Calu3 (cell line): ENCODE data around the gene GSDMA. TPM values are rescaled to one million over a fixed set of nuclear protein-coding genes. Genes with fewer than 3 reads are reported as not detected.

Experiments used
- BruUV-seq: library from RNA; stranded (reverse); fragments of 400-500 nt; replicated peaks from 2 replicates; lab custom pipeline; 2021; lab: Mats Ljungman, UMichigan
- CTCF ChIA-PET: fragments of 300-600 bp; sonication (Branson Sonifier 250); formaldehyde crosslinking; loops from one replicate; lab custom pipeline; 2022; ENCODE audit warnings: antibody characterized with exemption; lab: Charles Lee
- DNase-seq: peaks from one replicate; pipeline ENCODE4 v3.0.0; 2022
- H3K27ac Mint-ChIP-seq: one replicate; pipeline ENCODE4 v1.8.0; 2022; ENCODE audit warnings: mixed read lengths; ENCODE audit not compliant: unreplicated experiment
- H3K27me3 Mint-ChIP-seq: one replicate; pipeline ENCODE4 v1.8.0; 2022; ENCODE audit warnings: mixed read lengths; ENCODE audit not compliant: unreplicated experiment
- H3K36me3 Mint-ChIP-seq: one replicate; pipeline ENCODE4 v1.8.0; 2022; ENCODE audit warnings: mild to moderate bottlenecking, moderate library complexity, mixed read lengths; ENCODE audit not compliant: insufficient read depth, unreplicated experiment
- H3K4me1 Mint-ChIP-seq: one replicate; pipeline ENCODE4 v1.8.0; 2022; ENCODE audit warnings: mild to moderate bottlenecking, low read depth, mixed read lengths; ENCODE audit not compliant: unreplicated experiment
- H3K4me3 Mint-ChIP-seq: one replicate; pipeline ENCODE4 v1.8.0; 2022; ENCODE audit warnings: mild to moderate bottlenecking, low read depth, moderate library complexity, mixed read lengths; ENCODE audit not compliant: unreplicated experiment
- H3K9me3 Mint-ChIP-seq: one replicate; pipeline ENCODE4 v1.8.0; 2022; ENCODE audit warnings: low read depth, mixed read lengths; ENCODE audit not compliant: unreplicated experiment
- CTCF ChIP-seq: fragments of 200-600 bp; IDR thresholded peaks from one replicate; pipeline ENCODE4 v1.8.0; 2022; ENCODE audit warnings: antibody characterized with exemption; ENCODE audit not compliant: unreplicated experiment
- intact Hi-C: fragments of 100-400 bp; cut with micrococcal nuclease; formaldehyde crosslinking; loops from one replicate; pipeline ENCODE4 v1.10.0; 2022; ENCODE audit not compliant: unreplicated experiment
- total RNA-seq: library from RNA; stranded (reverse); gene quantifications from 2 replicates; pipeline ENCODE4 v1.2.3, GENCODE V29; 2022

Gene GSDMA
- total RNA-seq, 1 experiment from 2014 or later: 0.33 TPM

GRCh38 chr17:39938140-39938869 is 24.5 kb upstream of the GSDMA start:
- no peaks in the 10 kb centered on the region for H3K9me3 Mint-ChIP-seq
- intact Hi-C loops: no loop called here
- BruUV-seq: no TSS peak
- CTCF ChIA-PET: interaction anchor here (0.5 to 109.6 kb wide), 62 partner anchors 12 to 1684 kb away, joined by 3 to 8195 read pairs (median 7); partner anchors contain the start of genes CSF3, ERBB2, GSDMA and GSDMB
- no peak overlapping the region for H3K4me3 Mint-ChIP-seq
- H3K27ac Mint-ChIP-seq: no peak overlapping the region
- TF ChIP-seq CTCF: no peak
- no peaks in the 10 kb centered on the region for H3K36me3 Mint-ChIP-seq
- DNase-seq: peak; percentile 70
- H3K27me3 Mint-ChIP-seq: peaks cover 63% of the 10 kb centered on the region
- peaks cover 12% of the 10 kb centered on the region for H3K4me1 Mint-ChIP-seq

- Mint-ChIP-seq H3K4me3 (no peak overlapping the region), H3K27me3 (peaks cover 63% of the 10 kb centered on the region), H3K4me1 (peaks cover 12% of the 10 kb centered on the region), H3K9me3 (no peaks in the 10 kb centered on the region), H3K27ac (no peak overlapping the region), H3K36me3 (no peaks in the 10 kb centered on the region)
- BruUV-seq: no TSS peak
- CTCF ChIA-PET: interaction anchor here (0.5 to 109.6 kb wide), 57 partner anchors 13 to 1242 kb away, joined by 3 to 8195 read pairs (median 9); partner anchors contain the start of genes CSF3, ERBB2, GSDMA and GSDMB
- intact Hi-C loops: loop anchor here (1.0 kb wide), 4 partner anchors 20 to 317 kb away; partner anchors contain the start of gene PSMD3
- TF ChIP-seq CTCF: no peak
- DNase-seq: no peak
Observed at GRCh38 chr17:39939106-39939505, 23.7 kb upstream of the GSDMA start.

GRCh38 chr17:39939588-39940419 is 23.0 kb upstream of the GSDMA start:
- no peak for TF ChIP-seq CTCF
- intact Hi-C loops: loop anchor here (1.0 kb wide), 5 partner anchors 19 to 560 kb away; partner anchors contain the start of gene PSMD3
- CTCF ChIA-PET: interaction anchor here (0.5 to 109.6 kb wide), 69 partner anchors 13 to 1243 kb away, joined by 3 to 8195 read pairs (median 7); partner anchors contain the start of genes CSF3, ERBB2, GSDMA and GSDMB
- BruUV-seq: no TSS peak
- Mint-ChIP-seq H3K27me3 (peaks cover 63% of the 10 kb centered on the region), H3K4me3 (no peak overlapping the region), H3K27ac (no peak overlapping the region), H3K36me3 (no peaks in the 10 kb centered on the region), H3K9me3 (no peaks in the 10 kb centered on the region), H3K4me1 (peaks cover 12% of the 10 kb centered on the region)
- peak; percentile 76 for DNase-seq

GRCh38 chr17:39943702-39944392 is 19.0 kb upstream of the GSDMA start:
- H3K9me3 Mint-ChIP-seq: no peaks in the 10 kb centered on the region
- CTCF ChIA-PET: interaction anchor here (0.5 to 109.6 kb wide), 35 partner anchors 24 to 1693 kb away, joined by 3 to 8195 read pairs (median 5); partner anchors contain the start of genes CASC3, CSF3, ERBB2 and GRB7
- H3K36me3 Mint-ChIP-seq: peaks cover 2% of the 10 kb centered on the region
- peaks cover 26% of the 10 kb centered on the region for H3K4me1 Mint-ChIP-seq
- H3K27me3 Mint-ChIP-seq: peaks cover 80% of the 10 kb centered on the region
- H3K4me3 Mint-ChIP-seq: no peak overlapping the region
- no peak for TF ChIP-seq CTCF
- intact Hi-C loops: no loop called here
- no TSS peak for BruUV-seq
- H3K27ac Mint-ChIP-seq: no peak overlapping the region
- DNase-seq: peak; percentile 76
